GM12873 (cell line): ENCODE measurements around the gene DIS3L2.

Experiments
- TF ChIP-seq, protein P1 (sequence below): IDR thresholded peaks from 2 replicates; pipeline ENCODE4 v1.5.1; 2012; ENCODE audit warnings: low read depth, mild to moderate bottlenecking, moderate library complexity, low read length, control low read depth; ENCODE audit not compliant: insufficient read depth; ENCODE audit errors: missing control alignments

The DIS3L2 gene

DNA sequence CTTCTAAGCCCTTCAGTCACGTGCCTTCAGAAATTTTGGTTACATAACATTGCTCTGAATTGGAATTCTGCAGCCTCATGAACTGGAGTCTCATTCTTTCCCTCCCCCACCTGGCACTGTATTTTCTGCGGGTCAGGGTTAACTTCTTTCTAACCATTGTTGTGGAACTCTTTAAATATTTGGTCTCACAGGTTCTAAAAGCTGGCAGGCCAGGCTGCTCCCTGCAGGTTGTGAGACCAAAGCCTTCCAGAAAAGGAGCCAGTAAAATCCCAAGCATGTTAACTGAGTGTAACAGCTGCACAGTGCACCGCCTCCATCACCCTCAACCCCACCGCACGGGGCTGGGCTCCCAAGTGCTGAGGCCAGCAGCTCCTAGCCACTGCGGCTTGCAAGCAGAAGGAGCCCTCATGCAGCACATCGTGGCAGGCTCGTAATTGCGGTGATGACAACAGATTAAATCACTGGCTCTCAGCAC lies 243.0 kb downstream of the DIS3L2 start:
- TF ChIP-seq, protein P1, sequence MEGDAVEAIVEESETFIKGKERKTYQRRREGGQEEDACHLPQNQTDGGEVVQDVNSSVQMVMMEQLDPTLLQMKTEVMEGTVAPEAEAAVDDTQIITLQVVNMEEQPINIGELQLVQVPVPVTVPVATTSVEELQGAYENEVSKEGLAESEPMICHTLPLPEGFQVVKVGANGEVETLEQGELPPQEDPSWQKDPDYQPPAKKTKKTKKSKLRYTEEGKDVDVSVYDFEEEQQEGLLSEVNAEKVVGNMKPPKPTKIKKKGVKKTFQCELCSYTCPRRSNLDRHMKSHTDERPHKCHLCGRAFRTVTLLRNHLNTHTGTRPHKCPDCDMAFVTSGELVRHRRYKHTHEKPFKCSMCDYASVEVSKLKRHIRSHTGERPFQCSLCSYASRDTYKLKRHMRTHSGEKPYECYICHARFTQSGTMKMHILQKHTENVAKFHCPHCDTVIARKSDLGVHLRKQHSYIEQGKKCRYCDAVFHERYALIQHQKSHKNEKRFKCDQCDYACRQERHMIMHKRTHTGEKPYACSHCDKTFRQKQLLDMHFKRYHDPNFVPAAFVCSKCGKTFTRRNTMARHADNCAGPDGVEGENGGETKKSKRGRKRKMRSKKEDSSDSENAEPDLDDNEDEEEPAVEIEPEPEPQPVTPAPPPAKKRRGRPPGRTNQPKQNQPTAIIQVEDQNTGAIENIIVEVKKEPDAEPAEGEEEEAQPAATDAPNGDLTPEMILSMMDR: no peak

DNA sequence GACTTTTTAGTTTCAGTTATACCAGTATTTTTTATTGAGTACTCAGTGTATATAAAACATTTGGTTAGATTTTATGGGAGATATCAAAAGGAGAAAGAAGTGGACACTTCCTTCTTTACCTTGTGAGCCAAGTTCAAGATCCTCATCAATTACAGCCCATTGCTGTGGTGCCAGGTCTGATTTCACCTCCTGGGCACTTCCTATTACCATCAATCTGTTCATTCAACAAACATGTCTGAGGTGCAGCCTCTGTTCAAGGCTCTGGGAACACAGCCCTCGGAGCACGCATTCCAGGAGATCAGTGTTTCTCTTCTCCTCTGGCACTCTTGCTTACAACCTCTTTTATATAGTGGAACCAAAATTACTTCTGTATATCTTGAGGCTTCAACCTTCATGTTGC lies 245.7 kb downstream of the DIS3L2 start:
- TF ChIP-seq, protein P1: no peak

DNA sequence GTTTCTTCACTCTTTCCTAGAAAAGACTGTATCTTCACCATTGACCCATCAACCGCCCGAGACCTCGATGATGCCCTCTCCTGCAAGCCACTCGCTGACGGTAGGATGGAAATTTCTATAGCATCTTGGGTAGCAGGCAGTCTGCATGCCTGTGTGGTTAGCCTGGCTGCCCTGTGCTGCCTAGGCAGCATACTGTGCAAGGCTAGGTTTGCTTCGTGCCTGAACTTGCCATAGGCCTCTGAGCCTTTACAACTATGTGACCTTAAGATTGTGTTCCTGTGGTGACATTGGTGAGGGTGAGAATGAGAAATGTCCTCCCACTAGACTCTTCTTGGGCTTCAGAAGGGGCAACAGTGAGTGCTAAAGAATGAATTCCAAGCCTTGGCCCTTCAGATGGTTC lies 248.8 kb downstream of the DIS3L2 start:
- TF ChIP-seq, protein P1: no peak

DNA sequence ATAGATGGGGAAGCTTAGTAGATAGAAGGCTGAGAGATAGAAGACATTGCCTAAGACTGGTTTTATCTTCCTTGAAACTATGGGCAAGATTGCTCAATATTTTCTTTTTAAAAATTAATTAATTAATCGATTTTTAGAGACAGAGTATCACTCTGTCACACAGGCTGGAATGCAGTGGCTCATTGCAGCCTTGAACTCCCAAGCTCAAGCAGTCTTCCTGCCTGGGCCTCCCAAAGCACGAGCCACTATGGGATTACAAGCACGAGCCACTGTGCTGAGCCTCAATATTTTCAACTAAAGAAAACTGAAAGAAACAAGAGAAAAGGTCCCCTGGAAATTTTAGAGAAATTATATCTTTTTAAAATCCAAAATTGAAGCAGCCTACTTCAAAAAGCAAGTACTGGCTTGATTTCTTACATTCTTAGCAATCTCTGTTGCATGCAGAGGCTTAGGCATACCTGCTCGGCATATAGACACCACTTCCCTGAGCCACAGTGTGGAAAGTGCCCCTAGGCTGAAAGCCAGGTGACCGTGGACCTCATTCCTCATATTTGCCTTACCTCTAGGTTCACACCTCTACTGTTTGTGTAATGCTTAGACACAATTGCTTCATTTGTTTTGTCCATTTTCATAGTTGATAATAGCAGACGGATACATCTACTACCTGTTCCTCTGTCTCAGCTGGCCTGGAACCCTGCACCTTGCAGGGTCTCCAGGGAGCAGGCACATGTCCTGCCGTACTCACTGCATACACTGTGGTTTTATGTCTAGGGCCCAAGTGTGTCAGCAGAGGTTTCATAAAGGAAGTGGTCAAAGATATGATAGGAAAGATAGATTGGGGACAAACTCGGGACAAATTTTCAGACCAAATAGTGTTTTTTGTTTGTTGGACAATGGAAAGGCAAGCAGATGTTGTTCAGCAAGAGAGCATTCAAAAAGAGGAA lies 250.5 kb downstream of the DIS3L2 start:
- TF ChIP-seq, protein P1: no peak

DNA sequence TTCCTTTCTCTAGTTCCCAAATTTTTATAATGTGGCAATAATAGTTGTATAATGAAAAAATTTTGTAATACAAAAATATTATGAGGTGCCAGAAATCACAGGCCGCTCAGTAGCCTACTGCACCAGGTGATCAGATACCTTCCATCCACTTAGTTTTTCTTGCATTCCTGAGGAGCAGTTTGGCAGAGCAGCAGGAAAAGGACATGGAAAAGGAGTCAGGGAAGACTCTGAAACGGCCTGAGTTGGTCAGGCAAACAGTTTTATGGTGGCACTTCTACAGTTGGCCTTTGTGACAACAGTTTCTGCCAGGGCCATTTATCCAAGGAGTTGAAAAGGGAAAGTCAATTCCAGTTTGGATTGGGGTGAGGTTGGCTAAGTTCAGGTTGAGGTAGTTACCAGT lies 251.7 kb downstream of the DIS3L2 start:
- TF ChIP-seq, protein P1: no peak

DNA sequence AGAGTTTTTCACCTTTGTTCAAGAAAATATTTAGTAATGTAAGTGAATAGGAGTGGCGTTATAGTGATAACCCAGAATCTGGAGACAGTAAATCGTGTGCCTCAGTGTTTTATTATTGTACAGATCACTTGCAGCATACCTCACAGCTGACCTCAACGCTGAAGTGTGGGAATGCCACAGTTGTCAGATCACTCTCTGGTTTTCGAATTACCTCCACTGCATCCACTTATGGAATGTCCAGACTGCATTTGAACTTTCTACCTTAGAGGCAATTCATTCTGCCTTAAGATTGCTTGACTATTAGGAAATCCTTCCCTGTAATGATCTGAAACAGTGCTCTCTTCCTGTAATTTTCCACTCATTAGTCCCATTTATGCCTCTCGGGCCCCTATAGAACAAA lies 252.5 kb downstream of the DIS3L2 start:
- TF ChIP-seq, protein P1: no peak

DNA sequence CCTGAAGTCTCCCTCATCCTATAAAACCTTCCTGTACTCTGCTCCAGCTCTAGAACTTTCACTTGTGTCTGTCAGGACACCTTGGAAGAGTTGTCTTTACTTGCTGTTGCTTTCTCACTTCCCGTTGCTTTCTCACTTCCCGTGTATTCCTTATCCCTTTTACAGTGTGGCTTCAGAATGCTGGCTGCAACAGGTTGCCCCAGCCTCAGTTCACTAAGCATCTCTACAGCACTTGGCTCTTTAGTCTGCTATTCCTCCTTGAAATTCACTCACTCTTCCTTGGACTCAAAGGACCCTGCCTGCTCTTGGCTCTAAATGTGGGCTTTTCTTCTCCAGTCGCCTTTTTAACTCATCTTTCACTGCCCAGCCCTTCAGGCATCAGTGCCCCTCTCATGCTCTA lies 254.5 kb downstream of the DIS3L2 start:
- TF ChIP-seq, protein P1: no peak
